OCI-LY3 (cell line): ENCODE data around the gene MAGI2.

Experiments
- H2AFZ ChIP-seq: fragments of 200-600, 300-600 bp; shearing (Covaris generic); 2 replicates; pipeline ENCODE4 v1.6.0; 2014; ENCODE audit warnings: antibody characterized with exemption, low read depth, low read length
- H3K27ac ChIP-seq: fragments of 200-600, 300-600 bp; sonication (generic); 2 replicates; pipeline ENCODE4 v1.5.1; 2014; ENCODE audit warnings: mild to moderate bottlenecking, low read length, moderate library complexity, mixed read lengths
- H3K27me3 ChIP-seq: fragments of 200-600, 300-600 bp; sonication (generic); 2 replicates; pipeline ENCODE4 v1.6.1; 2014; ENCODE audit warnings: low read depth, low read length, mixed read lengths
- H3K36me3 ChIP-seq: fragments of 200-600, 300-600 bp; sonication (generic); replicated peaks from 2 replicates; pipeline ENCODE3; 2014; ENCODE audit warnings: low read depth, low read length, mixed read lengths
- H3K4me1 ChIP-seq: fragments of 300-600, 200-600 bp; sonication (generic); 2 replicates; pipeline ENCODE4 v1.6.1; 2014; ENCODE audit warnings: low read length, mixed read lengths
- H3K4me2 ChIP-seq: fragments of 200-600, 300-600 bp; sonication (generic); 2 replicates; pipeline ENCODE4 v1.6.1; 2014; ENCODE audit warnings: low read length, mixed read lengths
- H3K4me3 ChIP-seq: fragments of 300-600, 200-600 bp; sonication (generic); 2 replicates; pipeline ENCODE4 v1.5.1; 2014; ENCODE audit warnings: antibody characterized with exemption, mild to moderate bottlenecking, low read length, moderate library complexity
- H3K79me2 ChIP-seq: fragments of 300-600, 200-600 bp; shearing (Covaris generic); 2 replicates; pipeline ENCODE4 v1.6.1; 2014; ENCODE audit warnings: mild to moderate bottlenecking, low read length, mixed read lengths
- H3K9ac ChIP-seq: fragments of 300-600, 200-600 bp; shearing (Covaris generic); 2 replicates; pipeline ENCODE4 v1.6.0; 2014; ENCODE audit warnings: mild to moderate bottlenecking, low read length, moderate library complexity
- H3K9me3 ChIP-seq: fragments of 200-600, 300-600 bp; shearing (Covaris generic); 2 replicates; pipeline ENCODE4 v1.6.1; 2014; ENCODE audit warnings: low read length, mixed read lengths; ENCODE audit not compliant: insufficient read depth
- H4K20me1 ChIP-seq: fragments of 200-600, 300-600 bp; sonication (generic); 2 replicates; pipeline ENCODE4 v1.6.1; 2016; ENCODE audit warnings: low read length, mixed read lengths; ENCODE audit not compliant: insufficient read depth
- EZH2phosphoT487 ChIP-seq: fragments of 200-600 bp; shearing (Covaris generic); IDR thresholded peaks from 2 replicates; pipeline ENCODE4 v1.6.1; 2018; ENCODE audit warnings: antibody characterized with exemption, mixed run types, low read depth
- TF ChIP-seq, protein P1 (sequence below): fragments of 200-600, 300-600 bp; sonication (generic); IDR thresholded peaks from 2 replicates; pipeline ENCODE4 v1.5.1; 2014; ENCODE audit warnings: antibody characterized with exemption, low read length, low read depth

The MAGI2 gene

DNA sequence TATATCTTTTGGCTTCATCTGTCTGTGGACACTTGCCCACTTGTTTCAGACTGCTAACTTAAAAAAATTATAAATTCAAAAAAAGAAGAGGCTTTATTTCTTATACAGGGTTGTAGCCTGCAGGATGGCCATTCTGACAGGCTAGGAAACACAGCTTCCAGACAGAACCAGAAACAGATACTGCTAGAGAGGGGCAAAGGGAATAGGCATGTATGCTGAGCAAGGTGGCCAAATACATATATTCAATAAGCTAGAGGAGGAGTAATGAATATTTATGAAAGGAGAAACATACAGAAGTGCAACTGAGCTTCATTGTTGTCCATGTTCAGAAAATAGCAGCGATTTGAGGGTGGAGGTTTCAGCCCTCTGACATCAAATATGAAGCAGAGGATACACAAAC, 22.0 kb upstream of the MAGI2 start:
- no peak overlapping the region for H3K4me3 ChIP-seq
- no peak overlapping the region for H3K9ac ChIP-seq
- TF ChIP-seq EZH2phosphoT487: no peak
- TF ChIP-seq, protein P1, sequence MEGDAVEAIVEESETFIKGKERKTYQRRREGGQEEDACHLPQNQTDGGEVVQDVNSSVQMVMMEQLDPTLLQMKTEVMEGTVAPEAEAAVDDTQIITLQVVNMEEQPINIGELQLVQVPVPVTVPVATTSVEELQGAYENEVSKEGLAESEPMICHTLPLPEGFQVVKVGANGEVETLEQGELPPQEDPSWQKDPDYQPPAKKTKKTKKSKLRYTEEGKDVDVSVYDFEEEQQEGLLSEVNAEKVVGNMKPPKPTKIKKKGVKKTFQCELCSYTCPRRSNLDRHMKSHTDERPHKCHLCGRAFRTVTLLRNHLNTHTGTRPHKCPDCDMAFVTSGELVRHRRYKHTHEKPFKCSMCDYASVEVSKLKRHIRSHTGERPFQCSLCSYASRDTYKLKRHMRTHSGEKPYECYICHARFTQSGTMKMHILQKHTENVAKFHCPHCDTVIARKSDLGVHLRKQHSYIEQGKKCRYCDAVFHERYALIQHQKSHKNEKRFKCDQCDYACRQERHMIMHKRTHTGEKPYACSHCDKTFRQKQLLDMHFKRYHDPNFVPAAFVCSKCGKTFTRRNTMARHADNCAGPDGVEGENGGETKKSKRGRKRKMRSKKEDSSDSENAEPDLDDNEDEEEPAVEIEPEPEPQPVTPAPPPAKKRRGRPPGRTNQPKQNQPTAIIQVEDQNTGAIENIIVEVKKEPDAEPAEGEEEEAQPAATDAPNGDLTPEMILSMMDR: no peak
- no peak overlapping the region for H3K27ac ChIP-seq
- no peak overlapping the region for H2AFZ ChIP-seq
- no peaks in the 10 kb centered on the region for H3K79me2 ChIP-seq
- no peaks in the 10 kb centered on the region for H3K4me1 ChIP-seq
- H3K4me2 ChIP-seq: no peak overlapping the region
- H3K9me3 ChIP-seq: no peaks in the 10 kb centered on the region
- no peaks in the 10 kb centered on the region for H3K27me3 ChIP-seq
- H4K20me1 ChIP-seq: no peaks in the 10 kb centered on the region
- no peaks in the 10 kb centered on the region for H3K36me3 ChIP-seq

DNA sequence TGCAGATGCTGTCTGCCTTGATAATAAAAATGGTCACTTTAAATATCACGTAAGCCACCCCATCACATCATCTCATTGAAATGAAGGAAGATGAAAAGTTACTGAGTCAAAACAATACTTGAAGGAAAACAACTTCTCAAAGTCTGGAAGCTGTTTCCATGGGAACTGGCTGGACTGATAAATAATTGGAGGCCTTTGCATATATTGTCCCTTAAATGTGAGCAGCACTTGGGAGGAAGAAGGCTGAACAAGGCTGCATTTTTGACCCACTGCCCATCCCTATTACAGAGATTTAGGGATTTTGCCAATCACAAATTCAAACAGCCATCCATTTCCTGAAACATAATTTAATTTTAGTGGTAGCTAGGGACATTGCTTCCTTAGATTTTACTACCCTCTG, 18.2 kb upstream of the MAGI2 start:
- no peak overlapping the region for H3K4me3 ChIP-seq
- no peaks in the 10 kb centered on the region for H3K9me3 ChIP-seq
- H3K4me2 ChIP-seq: no peak overlapping the region
- no peak overlapping the region for H2AFZ ChIP-seq
- no peaks in the 10 kb centered on the region; the same call in 1 of the 2 replicates for H3K4me1 ChIP-seq
- H4K20me1 ChIP-seq: no peaks in the 10 kb centered on the region
- no peaks in the 10 kb centered on the region for H3K27me3 ChIP-seq
- H3K79me2 ChIP-seq: no peaks in the 10 kb centered on the region
- H3K9ac ChIP-seq: no peak overlapping the region
- no peaks in the 10 kb centered on the region for H3K36me3 ChIP-seq
- no peak for TF ChIP-seq EZH2phosphoT487
- no peak overlapping the region for H3K27ac ChIP-seq

DNA sequence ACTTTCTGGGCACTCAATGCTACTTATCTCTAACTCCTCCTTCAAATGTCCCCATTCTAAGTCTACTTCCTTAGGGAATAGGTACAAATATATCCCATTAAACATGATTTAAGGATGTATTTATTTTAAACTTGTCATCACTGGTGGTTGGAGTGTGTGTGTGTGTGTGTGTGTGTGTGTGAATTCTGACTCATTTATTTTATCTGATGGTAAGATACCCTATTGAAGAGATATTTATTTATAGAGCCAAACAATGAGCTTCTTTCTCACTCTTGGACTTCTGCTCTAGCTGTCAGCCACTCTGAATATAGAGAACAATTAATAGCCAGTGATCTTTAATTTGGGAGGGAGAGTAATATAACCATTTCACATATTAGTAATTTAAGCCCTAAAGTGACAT, 17.8 kb upstream of the MAGI2 start:
- Histone ChIP-seq H3K9me3 (no peaks in the 10 kb centered on the region), H3K27me3 (no peaks in the 10 kb centered on the region), H3K79me2 (no peaks in the 10 kb centered on the region), H3K4me3 (no peak overlapping the region), H2AFZ (no peak overlapping the region), H3K27ac (no peak overlapping the region), H3K36me3 (no peaks in the 10 kb centered on the region), H3K9ac (no peak overlapping the region), H4K20me1 (no peaks in the 10 kb centered on the region), H3K4me2 (no peak overlapping the region), H3K4me1 (no peaks in the 10 kb centered on the region; the same call in 1 of the 2 replicates)
- TF ChIP-seq, protein P1: no peak
- no peak for TF ChIP-seq EZH2phosphoT487

DNA sequence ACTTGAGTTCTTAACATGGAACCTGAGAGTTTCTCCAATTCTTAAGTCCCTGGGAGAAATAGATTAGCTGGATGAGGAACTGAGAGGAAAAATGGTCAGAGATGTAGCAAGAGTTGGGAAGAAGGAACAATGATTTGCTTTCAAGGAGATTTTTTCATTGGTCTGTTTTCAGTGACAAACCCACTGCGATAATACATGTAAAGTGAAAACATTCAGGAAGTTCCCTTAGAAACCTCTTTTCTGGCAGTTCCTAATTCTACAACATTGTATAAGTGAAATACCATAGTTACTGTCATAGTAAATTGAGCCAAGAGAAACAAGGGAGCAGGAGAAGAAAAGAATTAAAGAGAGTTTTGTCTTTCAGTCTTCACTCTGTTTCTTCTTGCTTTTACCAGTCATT, 12.1 kb upstream of the MAGI2 start:
- Histone ChIP-seq H3K79me2 (no peaks in the 10 kb centered on the region), H3K4me3 (no peak overlapping the region), H3K27ac (no peak overlapping the region), H3K9ac (no peak overlapping the region), H3K27me3 (no peaks in the 10 kb centered on the region), H3K4me1 (no peaks in the 10 kb centered on the region; the same call in 1 of the 2 replicates), H4K20me1 (no peaks in the 10 kb centered on the region), H3K36me3 (no peaks in the 10 kb centered on the region), H3K4me2 (no peak overlapping the region), H2AFZ (no peak overlapping the region), H3K9me3 (no peaks in the 10 kb centered on the region)
- TF ChIP-seq, protein P1: no peak
- TF ChIP-seq EZH2phosphoT487: no peak

DNA sequence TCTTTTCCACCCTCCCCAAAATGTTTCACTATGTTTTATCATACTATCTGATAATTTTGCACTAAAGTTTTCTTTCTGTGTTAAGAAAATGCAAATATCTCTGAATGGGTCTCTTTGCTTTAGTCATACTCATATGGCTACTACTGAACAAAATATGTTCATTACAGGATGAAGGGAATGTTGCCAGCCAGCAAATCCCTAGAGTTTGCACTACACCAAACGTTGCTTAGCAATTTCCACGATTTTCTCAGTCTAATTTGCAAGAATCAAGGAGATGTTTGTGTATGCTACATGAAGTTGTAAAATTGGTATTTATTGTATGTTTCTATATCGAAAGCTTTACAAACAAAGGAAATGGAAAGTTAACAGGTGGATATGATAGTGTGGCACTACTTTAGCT, 10.6 kb upstream of the MAGI2 start:
- Histone ChIP-seq H3K4me1 (no peaks in the 10 kb centered on the region), H3K4me2 (no peak overlapping the region), H2AFZ (no peak overlapping the region)

More for the DNA sequence above, 10.6 kb upstream of the MAGI2 start:
- H3K9ac ChIP-seq: no peak overlapping the region
- no peak overlapping the region for H3K4me3 ChIP-seq
- no peaks in the 10 kb centered on the region for H4K20me1 ChIP-seq
- H3K27me3 ChIP-seq: no peaks in the 10 kb centered on the region
- H3K79me2 ChIP-seq: no peaks in the 10 kb centered on the region
- no peak overlapping the region for H3K27ac ChIP-seq
- H3K36me3 ChIP-seq: no peaks in the 10 kb centered on the region
- TF ChIP-seq, protein P1: no peak
- TF ChIP-seq EZH2phosphoT487: no peak
- H3K9me3 ChIP-seq: no peaks in the 10 kb centered on the region
